ENCODE results near the gene LIMA1.
"Not testable (repeated sequence)": the region's sequence is repeated elsewhere in the genome, so short reads cannot be mapped to it uniquely, and the experiment has no call there.

LIMA1 gene

GRCh38 chr12:50246873-50247612, 36.3 kb downstream of the LIMA1 start:
- no peak for DNase-seq

GRCh38 chr12:50246197-50246865, 37.0 kb downstream of the LIMA1 start:
- DNase-seq, result no peak

- no peak for DNase-seq
Observed at GRCh38 chr12:50243507-50243906, 39.8 kb downstream of the LIMA1 start.

GRCh38 chr12:50242751-50243191, 40.5 kb downstream of the LIMA1 start:
- no peak for DNase-seq

- DNase-seq, result no peak
Observed at GRCh38 chr12:50241178-50241577, 42.1 kb downstream of the LIMA1 start.

- DNase-seq, result no peak
Observed at GRCh38 chr12:50240792-50241114, 42.6 kb downstream of the LIMA1 start.

- DNase-seq, result no peak
Observed at GRCh38 chr12:50240096-50240791, 43.1 kb downstream of the LIMA1 start.

- no peak for DNase-seq
Observed at GRCh38 chr12:50239355-50239891, 43.9 kb downstream of the LIMA1 start.

GRCh38 chr12:50234347-50234746, 49.0 kb downstream of the LIMA1 start:
- DNase-seq, result no peak

GRCh38 chr12:50232771-50233209, 50.5 kb downstream of the LIMA1 start:
- no peak for DNase-seq

- DNase-seq, result no peak
Observed at GRCh38 chr12:50232206-50232605, 51.1 kb downstream of the LIMA1 start.

GRCh38 chr12:50231346-50231745, 52.0 kb downstream of the LIMA1 start:
- no peak for DNase-seq

- no peak for DNase-seq
Observed at GRCh38 chr12:50230217-50230616, 53.1 kb downstream of the LIMA1 start.

GRCh38 chr12:50224026-50224692, 59.2 kb downstream of the LIMA1 start:
- DNase-seq, result no peak

- DNase-seq, result no peak
Observed at GRCh38 chr12:50222275-50222783, 61.0 kb downstream of the LIMA1 start.

- no peak for DNase-seq
Observed at GRCh38 chr12:50221228-50222008, 61.9 kb downstream of the LIMA1 start.

- no peak for DNase-seq
Observed at GRCh38 chr12:50220363-50220995, 62.8 kb downstream of the LIMA1 start.

GRCh38 chr12:50219544-50219943, 63.8 kb downstream of the LIMA1 start:
- DNase-seq, result no peak

GRCh38 chr12:50219001-50219400, 64.3 kb downstream of the LIMA1 start:
- DNase-seq, result not testable (repeated sequence)

GRCh38 chr12:50218386-50218785, 64.9 kb downstream of the LIMA1 start:
- no peak for DNase-seq

GRCh38 chr12:50217202-50217601, 66.1 kb downstream of the LIMA1 start:
- DNase-seq, result no peak

GRCh38 chr12:50215033-50215432, 68.3 kb downstream of the LIMA1 start:
- no peak for DNase-seq

Data from cortex of kidney (tissue), 1 donor.